ENCODE results near the gene DNAJC5. TPM values are rescaled to one million over a fixed set of nuclear protein-coding genes. Genes with fewer than 3 reads are reported as not detected.

Gene DNAJC5
- total and polyA plus RNA-seq, 9 of the 15 experiments (the other 6 are each of a cell fraction or from before 2014, with no cell fraction given) = 0.95 to 42.8 (median 23.4) TPM

GRCh38 chr20:63854069-63854765 lies 40.7 kb upstream of the DNAJC5 start:
- Histone ChIP-seq H4K20me1 (replicated peaks; ENCODE audit: control insufficient read depth, insufficient read depth, low read length) (no peaks in the 10 kb centered on the region), H3K9ac (ENCODE audit: insufficient read depth in 1 of 2, low read depth in 2 of 2, low read length in 2 of 2) (peak overlapping the region in 1 of 2 experiments; percentile 83; a peak in 2 of 4 replicates), H3K36me3 (ENCODE audit: control insufficient read depth, insufficient read depth, low read length) (no peaks in the 10 kb centered on the region), H2AFZ (ENCODE audit: low read depth, low read length) (no peak overlapping the region), H3K27ac (ENCODE audit: extremely low read depth, low read depth, low read length) (no peak overlapping the region), H3K4me3 (no peak overlapping the region), H3K27me3 (ENCODE audit: control insufficient read depth in 2 of 2, insufficient read depth in 2 of 2, low read length in 2 of 2) (no peaks in the 10 kb centered on the region), H3K9me1 (ENCODE audit: control insufficient read depth, insufficient read depth, low read length) (no peaks in the 10 kb centered on the region), H3K4me1 (replicated peaks in 1 of 2; ENCODE audit: control insufficient read depth in 2 of 2, insufficient read depth in 2 of 2, low read length in 2 of 2) (peaks cover 18 to 59% of the 10 kb centered on the region in 2 experiments), H3K79me2 (ENCODE audit: control insufficient read depth, insufficient read depth, low read length) (no peaks in the 10 kb centered on the region), H3K4me2 (ENCODE audit: insufficient read depth, low read length) (no peak overlapping the region), H3K9me3 (replicated peaks; ENCODE audit: control insufficient read depth, insufficient read depth, low read depth, low read length) (no peaks in the 10 kb centered on the region)
- POLR2A ChIA-PET = interaction anchor here (2.3 kb wide), 1 partner anchor 10 kb away, joined by 13 read pairs; the partner anchor contains the start of gene TPD52L2
- intact Hi-C loops (cut with micrococcal nuclease) = no loop called here
- no TSS peak for BruUV-seq (replicated peaks)
- CTCF ChIA-PET (ENCODE audit: low intra/inter-chr PET ratio) = no interaction called here
- ATAC-seq = no peak; the same call in 2 of the 3 replicates
- 66% methylated on average over 11 of the region's 17 CpGs for WGBS (ENCODE audit: insufficient coverage, low coverage, missing lambda C conversion rate)
- in situ Hi-C loops (cut with MboI) = no loop called here
- peak in 1 of 4 experiments; percentile 42 for DNase-seq (ENCODE audit: extremely low read depth in 1 of 4, low spot score in 3 of 4)
- no peak for FAIRE-seq
- TF ChIP-seq MXI1 (IDR thresholded peaks at IDR 0.05; ENCODE audit: low read depth, low read length) (no peak), TCF7 (IDR thresholded peaks at IDR 0.05; ENCODE audit: borderline replicate concordance) (peak; percentile 65; the same call in 1 of the 2 replicates), SUPT5H (IDR thresholded peaks at IDR 0.05) (no peak), HDAC8 (tag; IDR thresholded peaks at IDR 0.05) (no peak), ZBTB17 (CRISPR knock-in tag; IDR thresholded peaks at IDR 0.05) (no peak), TRIM28 (IDR thresholded peaks at IDR 0.05) (no peak), ZFX (CRISPR knock-in tag; IDR thresholded peaks at IDR 0.05) (no peak), HDAC3 (IDR thresholded peaks at IDR 0.05; ENCODE audit: borderline replicate concordance, partially characterized antibody) (no peak), POLR2G (IDR thresholded peaks at IDR 0.05; ENCODE audit: low read depth, low read length) (peak; percentile 71), RNF219 (CRISPR knock-in tag; IDR thresholded peaks at IDR 0.05) (no peak), ZNF830 (CRISPR knock-in tag; IDR thresholded peaks at IDR 0.05) (no peak), HDGF (IDR thresholded peaks at IDR 0.05) (no peak), NKRF (IDR thresholded peaks at IDR 0.05; ENCODE audit: borderline replicate concordance) (no peak), RB1 (IDR thresholded peaks at IDR 0.05; ENCODE audit: low read depth) (no peak)
- TF ChIP-seq, protein P1, sequence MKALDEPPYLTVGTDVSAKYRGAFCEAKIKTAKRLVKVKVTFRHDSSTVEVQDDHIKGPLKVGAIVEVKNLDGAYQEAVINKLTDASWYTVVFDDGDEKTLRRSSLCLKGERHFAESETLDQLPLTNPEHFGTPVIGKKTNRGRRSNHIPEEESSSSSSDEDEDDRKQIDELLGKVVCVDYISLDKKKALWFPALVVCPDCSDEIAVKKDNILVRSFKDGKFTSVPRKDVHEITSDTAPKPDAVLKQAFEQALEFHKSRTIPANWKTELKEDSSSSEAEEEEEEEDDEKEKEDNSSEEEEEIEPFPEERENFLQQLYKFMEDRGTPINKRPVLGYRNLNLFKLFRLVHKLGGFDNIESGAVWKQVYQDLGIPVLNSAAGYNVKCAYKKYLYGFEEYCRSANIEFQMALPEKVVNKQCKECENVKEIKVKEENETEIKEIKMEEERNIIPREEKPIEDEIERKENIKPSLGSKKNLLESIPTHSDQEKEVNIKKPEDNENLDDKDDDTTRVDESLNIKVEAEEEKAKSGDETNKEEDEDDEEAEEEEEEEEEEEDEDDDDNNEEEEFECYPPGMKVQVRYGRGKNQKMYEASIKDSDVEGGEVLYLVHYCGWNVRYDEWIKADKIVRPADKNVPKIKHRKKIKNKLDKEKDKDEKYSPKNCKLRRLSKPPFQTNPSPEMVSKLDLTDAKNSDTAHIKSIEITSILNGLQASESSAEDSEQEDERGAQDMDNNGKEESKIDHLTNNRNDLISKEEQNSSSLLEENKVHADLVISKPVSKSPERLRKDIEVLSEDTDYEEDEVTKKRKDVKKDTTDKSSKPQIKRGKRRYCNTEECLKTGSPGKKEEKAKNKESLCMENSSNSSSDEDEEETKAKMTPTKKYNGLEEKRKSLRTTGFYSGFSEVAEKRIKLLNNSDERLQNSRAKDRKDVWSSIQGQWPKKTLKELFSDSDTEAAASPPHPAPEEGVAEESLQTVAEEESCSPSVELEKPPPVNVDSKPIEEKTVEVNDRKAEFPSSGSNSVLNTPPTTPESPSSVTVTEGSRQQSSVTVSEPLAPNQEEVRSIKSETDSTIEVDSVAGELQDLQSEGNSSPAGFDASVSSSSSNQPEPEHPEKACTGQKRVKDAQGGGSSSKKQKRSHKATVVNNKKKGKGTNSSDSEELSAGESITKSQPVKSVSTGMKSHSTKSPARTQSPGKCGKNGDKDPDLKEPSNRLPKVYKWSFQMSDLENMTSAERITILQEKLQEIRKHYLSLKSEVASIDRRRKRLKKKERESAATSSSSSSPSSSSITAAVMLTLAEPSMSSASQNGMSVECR (CRISPR knock-in tag; IDR thresholded peaks at IDR 0.05) = no peak
